Nephron progenitor cell (in vitro differentiated cells): ENCODE results near the gene WNT1.
A peak's percentile ranks its signal among the peaks of the same experiment; 100 is the strongest.

Source experiments
- DNase-seq: peaks from one replicate; pipeline ENCODE4 v3.0.0; 2021
- H3K27ac Mint-ChIP-seq: 2 replicates; pipeline ENCODE4 v1.8.0; 2021; ENCODE audit warnings: mild to moderate bottlenecking, moderate library complexity, mixed read lengths
- H3K27me3 Mint-ChIP-seq: 2 replicates; pipeline ENCODE4 v1.8.0; 2021; ENCODE audit warnings: mild to moderate bottlenecking, low read depth, mixed read lengths; ENCODE audit not compliant: poor library complexity
- H3K36me3 Mint-ChIP-seq: 2 replicates; pipeline ENCODE4 v1.8.0; 2021; ENCODE audit warnings: low read depth, mixed read lengths
- H3K4me1 Mint-ChIP-seq: 2 replicates; pipeline ENCODE4 v1.8.0; 2021; ENCODE audit warnings: mixed read lengths
- H3K4me3 Mint-ChIP-seq: 2 replicates; pipeline ENCODE4 v1.8.0; 2021; ENCODE audit warnings: mild to moderate bottlenecking, moderate library complexity, mixed read lengths
- H3K9me3 Mint-ChIP-seq: 2 replicates; pipeline ENCODE4 v1.8.0; 2021; ENCODE audit warnings: mild to moderate bottlenecking, moderate library complexity, mixed read lengths
- CTCF ChIP-seq: fragments of 200-600 bp; sonication (generic); IDR thresholded peaks from 2 replicates; pipeline ENCODE4 v1.5.0; 2021; ENCODE audit warnings: antibody characterized with exemption

The WNT1 gene

GRCh38 chr12:48986720-48987291, 8.7 kb downstream of the WNT1 start:
- H3K36me3 Mint-ChIP-seq = no peaks in the 10 kb centered on the region
- TF ChIP-seq CTCF = no peak
- H3K9me3 Mint-ChIP-seq = no peaks in the 10 kb centered on the region
- no peak overlapping the region for H3K4me3 Mint-ChIP-seq
- H3K27me3 Mint-ChIP-seq = peaks cover 90% of the 10 kb centered on the region
- DNase-seq = no peak
- peaks cover 41% of the 10 kb centered on the region for H3K4me1 Mint-ChIP-seq
- no peak overlapping the region for H3K27ac Mint-ChIP-seq

- Mint-ChIP-seq H3K36me3 (no peaks in the 10 kb centered on the region), H3K27ac (no peak overlapping the region), H3K4me1 (peaks cover 32% of the 10 kb centered on the region), H3K4me3 (no peak overlapping the region), H3K27me3 (peaks cover 82% of the 10 kb centered on the region), H3K9me3 (no peaks in the 10 kb centered on the region)
- TF ChIP-seq CTCF = peak; percentile 83
- DNase-seq = peak; percentile 90
Observed at GRCh38 chr12:48988030-48988649, 10.0 kb downstream of the WNT1 start.

GRCh38 chr12:48990552-48990951, 12.4 kb downstream of the WNT1 start:
- H3K27me3 Mint-ChIP-seq = peaks cover 77% of the 10 kb centered on the region
- H3K4me3 Mint-ChIP-seq = no peak overlapping the region
- TF ChIP-seq CTCF = no peak
- no peaks in the 10 kb centered on the region for H3K36me3 Mint-ChIP-seq
- DNase-seq = no peak
- H3K27ac Mint-ChIP-seq = no peak overlapping the region
- no peaks in the 10 kb centered on the region for H3K9me3 Mint-ChIP-seq
- H3K4me1 Mint-ChIP-seq = peaks cover 19% of the 10 kb centered on the region

GRCh38 chr12:48991247-48992050, 13.3 kb downstream of the WNT1 start:
- no peaks in the 10 kb centered on the region for H3K36me3 Mint-ChIP-seq
- peaks cover 77% of the 10 kb centered on the region for H3K27me3 Mint-ChIP-seq
- H3K27ac Mint-ChIP-seq = no peak overlapping the region

GRCh38 chr12:48993787-48994186, 15.7 kb downstream of the WNT1 start:
- Mint-ChIP-seq H3K4me3 (no peak overlapping the region), H3K4me1 (peaks cover 22% of the 10 kb centered on the region), H3K36me3 (no peaks in the 10 kb centered on the region), H3K9me3 (no peaks in the 10 kb centered on the region), H3K27me3 (peaks cover 76% of the 10 kb centered on the region), H3K27ac (no peak overlapping the region)
- no peak for DNase-seq
- no peak for TF ChIP-seq CTCF

More at GRCh38 chr12:48991247-48992050, 13.3 kb downstream of the WNT1 start:
- Mint-ChIP-seq H3K9me3 (no peaks in the 10 kb centered on the region), H3K4me1 (peaks cover 18% of the 10 kb centered on the region), H3K4me3 (no peak overlapping the region)
- no peak for DNase-seq
- no peak for TF ChIP-seq CTCF
